Activated CD8-positive, alpha-beta T cell treated with anti-CD3 and anti-CD28 coated beads for 36 hours (primary cell): ENCODE data around the gene CFAP299. TPM values are rescaled to one million over a fixed set of nuclear protein-coding genes. Genes with fewer than 3 reads are reported as not detected.

Experiments
- ATAC-seq: fragments of 200-7000 bp; cut with Tn5 transposase; one replicate; pipeline ENCODE4 v1.10.0; 2021; ENCODE audit warnings: mild to moderate bottlenecking, moderate library complexity
- CTCF ChIA-PET: fragments of 350-600 bp; sonication (Branson Sonifier 250); formaldehyde crosslinking; loops from one replicate; lab custom pipeline; 2021; ENCODE audit warnings: antibody characterized with exemption; lab: Charles Lee
- POLR2A ChIA-PET: fragments of 350-600 bp; sonication (Branson Sonifier 250); formaldehyde crosslinking; loops from one replicate; lab custom pipeline; 2021; ENCODE audit warnings: antibody characterized with exemption; lab: Charles Lee
- DNase-seq: peaks from one replicate; pipeline ENCODE4 v3.0.0-alpha.2; 2020
- H3K27ac Mint-ChIP-seq: one replicate; pipeline ENCODE4 v1.8.0; 2021; ENCODE audit warnings: mild to moderate bottlenecking, mixed read lengths
- H3K27me3 Mint-ChIP-seq: one replicate; pipeline ENCODE4 v1.8.0; 2021; ENCODE audit warnings: mixed read lengths
- H3K36me3 Mint-ChIP-seq: one replicate; pipeline ENCODE4 v1.8.0; 2021; ENCODE audit warnings: low read depth, mixed read lengths
- H3K4me1 Mint-ChIP-seq: one replicate; pipeline ENCODE4 v1.8.0; 2021; ENCODE audit warnings: low read depth, mixed read lengths
- H3K4me3 Mint-ChIP-seq: one replicate; pipeline ENCODE4 v1.8.0; 2021; ENCODE audit warnings: mild to moderate bottlenecking, moderate library complexity, mixed read lengths
- H3K9me3 Mint-ChIP-seq: one replicate; pipeline ENCODE4 v1.8.0; 2021; ENCODE audit warnings: mixed read lengths
- intact Hi-C: fragments of 100-400 bp; cut with micrococcal nuclease; formaldehyde crosslinking; loops from one replicate; pipeline ENCODE4 v1.10.0; 2022
- total RNA-seq, 2 experiments: library from RNA; stranded (reverse); gene quantifications; one replicate each; pipeline ENCODE4 v1.2.3, GENCODE V29; 2021
- TF ChIP-seq, protein P1 (sequence below): fragments of 200-600 bp; IDR thresholded peaks from one replicate; pipeline ENCODE4 v1.8.0; 2022; ENCODE audit warnings: antibody characterized with exemption, mild to moderate bottlenecking

The CFAP299 gene
- total RNA-seq, 2 experiments from 2014 or later: not detected

DNA sequence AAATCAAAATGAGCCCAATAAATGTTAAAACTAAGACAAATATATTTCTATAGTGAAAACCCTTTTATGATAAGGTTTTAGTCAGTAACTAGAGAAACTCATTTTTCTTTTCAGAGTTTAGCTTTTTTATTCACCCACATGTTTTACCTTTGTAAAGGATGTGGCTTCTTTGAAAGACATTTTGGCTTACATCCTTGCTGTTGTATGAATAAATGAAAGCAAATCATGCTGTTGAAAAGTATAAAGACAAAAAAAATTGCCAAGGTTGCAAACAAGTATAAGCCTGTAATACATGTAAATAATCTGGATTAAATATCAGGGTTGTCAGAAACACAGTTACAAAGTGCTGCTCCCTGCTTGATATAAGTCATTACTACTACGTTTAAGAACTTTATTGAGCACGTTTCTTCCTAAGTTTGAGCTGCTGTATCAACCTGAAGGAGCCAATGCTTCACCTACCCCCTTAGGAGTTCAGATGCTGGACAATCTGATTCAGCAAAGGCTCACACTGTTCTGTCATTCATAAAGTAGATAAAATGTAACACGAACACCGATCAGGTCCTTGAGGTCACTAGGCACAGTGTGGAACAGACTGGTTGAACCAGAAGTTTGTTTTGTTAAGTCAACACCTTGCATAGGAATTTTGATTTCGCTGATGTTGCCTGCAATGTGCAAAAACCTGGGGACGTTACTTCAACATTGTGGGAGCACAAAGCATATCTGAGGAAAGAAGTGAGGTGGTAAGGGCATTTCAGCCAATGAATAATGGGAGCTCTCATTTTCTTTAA is 373.7 kb downstream of the CFAP299 start:
- CTCF ChIA-PET: no interaction called here
- Mint-ChIP-seq H3K27me3 (no peaks in the 10 kb centered on the region), H3K4me3 (no peak overlapping the region), H3K27ac (no peak overlapping the region), H3K9me3 (no peaks in the 10 kb centered on the region), H3K4me1 (peaks cover 18% of the 10 kb centered on the region), H3K36me3 (peaks cover 2% of the 10 kb centered on the region)
- TF ChIP-seq, protein P1, sequence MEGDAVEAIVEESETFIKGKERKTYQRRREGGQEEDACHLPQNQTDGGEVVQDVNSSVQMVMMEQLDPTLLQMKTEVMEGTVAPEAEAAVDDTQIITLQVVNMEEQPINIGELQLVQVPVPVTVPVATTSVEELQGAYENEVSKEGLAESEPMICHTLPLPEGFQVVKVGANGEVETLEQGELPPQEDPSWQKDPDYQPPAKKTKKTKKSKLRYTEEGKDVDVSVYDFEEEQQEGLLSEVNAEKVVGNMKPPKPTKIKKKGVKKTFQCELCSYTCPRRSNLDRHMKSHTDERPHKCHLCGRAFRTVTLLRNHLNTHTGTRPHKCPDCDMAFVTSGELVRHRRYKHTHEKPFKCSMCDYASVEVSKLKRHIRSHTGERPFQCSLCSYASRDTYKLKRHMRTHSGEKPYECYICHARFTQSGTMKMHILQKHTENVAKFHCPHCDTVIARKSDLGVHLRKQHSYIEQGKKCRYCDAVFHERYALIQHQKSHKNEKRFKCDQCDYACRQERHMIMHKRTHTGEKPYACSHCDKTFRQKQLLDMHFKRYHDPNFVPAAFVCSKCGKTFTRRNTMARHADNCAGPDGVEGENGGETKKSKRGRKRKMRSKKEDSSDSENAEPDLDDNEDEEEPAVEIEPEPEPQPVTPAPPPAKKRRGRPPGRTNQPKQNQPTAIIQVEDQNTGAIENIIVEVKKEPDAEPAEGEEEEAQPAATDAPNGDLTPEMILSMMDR: no peak
- POLR2A ChIA-PET: interaction anchor here (0.6 to 1.4 kb wide), 2 partner anchors 10 to 47 kb away, joined by 3 read pairs; no protein-coding TSS in a partner anchor
- no peak for ATAC-seq
- no peak for DNase-seq
- intact Hi-C loops: no loop called here

- H3K4me3 Mint-ChIP-seq: no peak overlapping the region
- peaks cover 2% of the 10 kb centered on the region for H3K36me3 Mint-ChIP-seq
- ChIA-PET CTCF (interaction anchor here (1.9 kb wide), 1 partner anchor 10 kb away, joined by 5 read pairs; no protein-coding TSS in a partner anchor), POLR2A (no interaction called here)
- TF ChIP-seq, protein P1: no peak
- intact Hi-C loops: no loop called here
- peaks cover 24% of the 10 kb centered on the region for H3K4me1 Mint-ChIP-seq
- H3K9me3 Mint-ChIP-seq: no peaks in the 10 kb centered on the region
- H3K27ac Mint-ChIP-seq: no peak overlapping the region
- DNase-seq: no peak
- H3K27me3 Mint-ChIP-seq: no peaks in the 10 kb centered on the region
- no peak for ATAC-seq
Measured at GRCh38 chr4:80710748-80711451, 375.4 kb downstream of the CFAP299 start.

GRCh38 chr4:80711956-80712355 is 376.4 kb downstream of the CFAP299 start:
- POLR2A ChIA-PET: no interaction called here
- intact Hi-C loops: no loop called here
- Mint-ChIP-seq H3K27ac (no peak overlapping the region), H3K4me1 (peaks cover 24% of the 10 kb centered on the region), H3K4me3 (no peak overlapping the region), H3K9me3 (no peaks in the 10 kb centered on the region), H3K27me3 (no peaks in the 10 kb centered on the region), H3K36me3 (peaks cover 2% of the 10 kb centered on the region)
- CTCF ChIA-PET: interaction anchor here (1.1 to 1.9 kb wide), 2 partner anchors 9 to 14 kb away, joined by 3 to 5 read pairs; no protein-coding TSS in a partner anchor
- DNase-seq (no peak), ATAC-seq (no peak)
- TF ChIP-seq, protein P1: no peak

GRCh38 chr4:80713409-80713808 is 377.9 kb downstream of the CFAP299 start:
- peaks cover 2% of the 10 kb centered on the region for H3K36me3 Mint-ChIP-seq
- no peak for DNase-seq
- ChIA-PET CTCF (no interaction called here), POLR2A (no interaction called here)
- peaks cover 4% of the 10 kb centered on the region for H3K9me3 Mint-ChIP-seq
- no peaks in the 10 kb centered on the region for H3K27me3 Mint-ChIP-seq
- ATAC-seq: no peak
- no peak overlapping the region for H3K4me3 Mint-ChIP-seq
- intact Hi-C loops: no loop called here
- H3K4me1 Mint-ChIP-seq: peaks cover 22% of the 10 kb centered on the region
- H3K27ac Mint-ChIP-seq: no peak overlapping the region
- TF ChIP-seq, protein P1: no peak

- DNase-seq: no peak
- TF ChIP-seq, protein P1: no peak
- H3K36me3 Mint-ChIP-seq: peaks cover 3% of the 10 kb centered on the region
- intact Hi-C loops: no loop called here
- no peak overlapping the region for H3K4me3 Mint-ChIP-seq
- H3K9me3 Mint-ChIP-seq: peaks cover 20% of the 10 kb centered on the region
- no peak for ATAC-seq
- H3K4me1 Mint-ChIP-seq: peaks cover 6% of the 10 kb centered on the region
- ChIA-PET POLR2A (no interaction called here), CTCF (no interaction called here)
- H3K27me3 Mint-ChIP-seq: no peaks in the 10 kb centered on the region
- no peak overlapping the region for H3K27ac Mint-ChIP-seq
Measured at GRCh38 chr4:80717204-80717603, 381.7 kb downstream of the CFAP299 start.
